SH-SY5Y (cell line): ENCODE results near the gene TSHZ1.

Experiments
- GATA2 ChIP-seq: IDR thresholded peaks from 2 replicates; pipeline ENCODE4 v1.6.1; 2011; ENCODE audit warnings: mild to moderate bottlenecking, low read depth, low read length
- GATA3 ChIP-seq: IDR thresholded peaks from 2 replicates; pipeline ENCODE4 v1.6.1; 2011; ENCODE audit warnings: low read depth, mild to moderate bottlenecking, low read length, moderate library complexity

GRCh38 chr18:75207310-75208154 lies 3.1 kb upstream of the TSHZ1 start:
- TF ChIP-seq GATA3 (no peak), GATA2 (no peak)
